Endodermal cell (in vitro differentiated cells): ENCODE measurements around the gene HIRA. TPM values are rescaled to one million over a fixed set of nuclear protein-coding genes. Genes with fewer than 3 reads are reported as not detected.

ENCODE experiments used
- DNase-seq: peaks from one replicate; pipeline ENCODE4 v3.0.0-alpha.2; 2017
- H3K27ac ChIP-seq: 2 replicates; pipeline ENCODE4 v1.5.1; 2013; ENCODE audit warnings: mild to moderate bottlenecking, low read depth, low read length, moderate library complexity
- H3K27me3 ChIP-seq: 2 replicates; pipeline ENCODE4 v1.6.1; 2013; ENCODE audit warnings: mild to moderate bottlenecking, low read length, moderate library complexity; ENCODE audit not compliant: insufficient read depth, control insufficient read depth, poor library complexity, severe bottlenecking
- H3K36me3 ChIP-seq: 2 replicates; pipeline ENCODE4 v1.7.0; 2013; ENCODE audit warnings: mild to moderate bottlenecking, low read length, moderate library complexity; ENCODE audit not compliant: control insufficient read depth, insufficient read depth
- H3K4me1 ChIP-seq: one replicate; pipeline ENCODE4 v1.7.0; 2013; ENCODE audit warnings: low read length; ENCODE audit not compliant: control insufficient read depth, insufficient read depth
- H3K4me3 ChIP-seq: 2 replicates; pipeline ENCODE4 v1.5.1; 2013; ENCODE audit warnings: mild to moderate bottlenecking, low read length, moderate library complexity
- H3K9ac ChIP-seq: 2 replicates; pipeline ENCODE4 v1.6.1; 2013; ENCODE audit warnings: mild to moderate bottlenecking, low read length, moderate library complexity; ENCODE audit not compliant: poor library complexity, severe bottlenecking; ENCODE audit errors: extremely low read depth
- H3K9me3 ChIP-seq: 2 replicates; pipeline ENCODE4 v1.6.1; 2013; ENCODE audit warnings: mild to moderate bottlenecking, low read length, moderate library complexity; ENCODE audit not compliant: control insufficient read depth
- H3K27ac Mint-ChIP-seq: 2 replicates; pipeline ENCODE4 v1.8.0; 2020; ENCODE audit warnings: mixed read lengths
- H3K27me3 Mint-ChIP-seq: 2 replicates; pipeline ENCODE4 v1.8.0; 2021; ENCODE audit warnings: mild to moderate bottlenecking, mixed read lengths; ENCODE audit not compliant: insufficient read depth
- H3K36me3 Mint-ChIP-seq: 2 replicates; pipeline ENCODE4 v1.8.0; 2020; ENCODE audit warnings: low read depth, mixed read lengths
- H3K4me1 Mint-ChIP-seq: 2 replicates; pipeline ENCODE4 v1.8.0; 2020; ENCODE audit warnings: mixed read lengths
- H3K4me3 Mint-ChIP-seq: 2 replicates; pipeline ENCODE4 v1.8.0; 2020; ENCODE audit warnings: mild to moderate bottlenecking, moderate library complexity, mixed read lengths
- H3K9me3 Mint-ChIP-seq: 2 replicates; pipeline ENCODE4 v1.8.0; 2020; ENCODE audit warnings: mild to moderate bottlenecking, mixed read lengths
- CTCF ChIP-seq: fragments of 200-600 bp; sonication (generic); conservative IDR thresholded peaks from 2 replicates; pipeline ENCODE4 v1.5.0; 2021; ENCODE audit warnings: antibody characterized with exemption, mild to moderate bottlenecking
- WGBS, 2 experiments: methylation state at CpG; one replicate each; pipeline versions ENCODE4 v1.1.5 to v1.1.7; 2013; ENCODE audit warnings: missing lambda C conversion rate in 2 of 2, mixed read lengths in 1 of 2; ENCODE audit not compliant: insufficient coverage in 1 of 2, insufficient read length in 1 of 2; 5-methylcytosine and 5-hydroxymethylcytosine counted together
- total RNA-seq, 2 donors: library from RNA; stranded (reverse); fragmentation: NEBNext Ultra II Directional in 1 of 2; extraction: Animal tissue kit (Norgen Biotek cat#: 25700) in 1 of 2; gene quantifications; 2 replicates in 1 of 2; 3 replicates in 1 of 2; pipeline ENCODE4 v1.2.1, GENCODE V29; 2021

Gene HIRA
- total RNA-seq, 2 donors from 2014 or later = 44.8 to 46.6 TPM

GRCh38 chr22:19466126-19466716, 34.7 kb upstream of the HIRA start:
- no peak overlapping the region for H3K4me3 Mint-ChIP-seq
- Histone ChIP-seq H3K27ac (no peak overlapping the region), H3K27me3 (no peaks in the 10 kb centered on the region), H3K4me1 (no peaks in the 10 kb centered on the region), H3K4me3 (no peak overlapping the region), H3K36me3 (peaks cover 96% of the 10 kb centered on the region), H3K9me3 (no peaks in the 10 kb centered on the region), H3K9ac (no peak overlapping the region)
- H3K9me3 Mint-ChIP-seq = no peaks in the 10 kb centered on the region
- peaks cover 68% of the 10 kb centered on the region for H3K36me3 Mint-ChIP-seq
- H3K27me3 Mint-ChIP-seq = no peaks in the 10 kb centered on the region
- TF ChIP-seq CTCF = no peak
- WGBS, 2 experiments = 93% methylated on average over 14 of the region's 14 CpGs
- H3K27ac Mint-ChIP-seq = no peak overlapping the region
- no peak for DNase-seq
- no peaks in the 10 kb centered on the region for H3K4me1 Mint-ChIP-seq

GRCh38 chr22:19464975-19465374, 33.4 kb upstream of the HIRA start:
- Histone ChIP-seq H3K4me3 (no peak overlapping the region), H3K27me3 (no peaks in the 10 kb centered on the region), H3K9me3 (no peaks in the 10 kb centered on the region), H3K9ac (no peak overlapping the region), H3K36me3 (peaks cover 97% of the 10 kb centered on the region), H3K4me1 (no peaks in the 10 kb centered on the region), H3K27ac (no peak overlapping the region)
- Mint-ChIP-seq H3K9me3 (no peaks in the 10 kb centered on the region), H3K27ac (no peak overlapping the region), H3K4me3 (no peak overlapping the region), H3K36me3 (peaks cover 68% of the 10 kb centered on the region), H3K4me1 (no peaks in the 10 kb centered on the region), H3K27me3 (no peaks in the 10 kb centered on the region)
- DNase-seq = no peak
- TF ChIP-seq CTCF = no peak
- 94 to 96% methylated on average over 3 to 4 of the region's 4 CpGs for WGBS, 2 experiments

DNA sequence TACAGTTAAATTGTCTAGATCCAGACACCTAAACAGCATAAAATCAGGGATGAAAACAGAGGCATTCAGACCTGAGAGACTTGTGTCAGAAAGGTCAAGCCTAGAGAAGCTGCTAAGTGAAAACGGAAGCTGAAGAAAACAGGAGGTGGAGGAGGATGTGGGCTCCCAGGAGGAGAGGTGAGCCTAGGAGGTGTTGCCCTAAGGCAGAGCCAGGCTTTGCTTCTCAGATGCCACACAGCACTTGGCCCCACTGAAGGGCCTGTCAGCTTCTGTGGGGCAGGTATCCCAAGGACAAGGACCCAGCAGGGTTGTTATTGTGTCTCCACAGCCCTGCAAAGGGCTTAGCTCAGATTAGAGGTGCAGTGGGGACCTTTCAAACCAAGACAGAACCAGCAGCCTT, 33.0 kb upstream of the HIRA start:
- Mint-ChIP-seq H3K4me3 (no peak overlapping the region), H3K9me3 (no peaks in the 10 kb centered on the region), H3K36me3 (peaks cover 68% of the 10 kb centered on the region), H3K4me1 (no peaks in the 10 kb centered on the region), H3K27me3 (no peaks in the 10 kb centered on the region), H3K27ac (no peak overlapping the region)
- H3K36me3 ChIP-seq = peaks cover 97% of the 10 kb centered on the region
- DNase-seq = no peak
- H3K27ac ChIP-seq = no peak overlapping the region
- H3K27me3 ChIP-seq = no peaks in the 10 kb centered on the region
- H3K9me3 ChIP-seq = no peaks in the 10 kb centered on the region
- H3K4me3 ChIP-seq = no peak overlapping the region
- H3K9ac ChIP-seq = no peak overlapping the region
- WGBS, 2 experiments = 92 to 100% methylated on average over 1 of the region's 1 CpG
- H3K4me1 ChIP-seq = no peaks in the 10 kb centered on the region
- TF ChIP-seq CTCF = no peak
